Measurements from ENCODE around the gene UNC13B. TPM values are rescaled to one million over a fixed set of nuclear protein-coding genes. Genes with fewer than 3 reads are reported as not detected.

Gene UNC13B
- total and polyA plus RNA-seq, 3 experiments from 2014 or later = 0.54 to 3.5 (median 3.2) TPM

GRCh38 chr9:35313916-35314315 is 152.1 kb downstream of the UNC13B start:
- H3K4me3 Mint-ChIP-seq = no peak overlapping the region
- no peaks in the 10 kb centered on the region for H3K4me1 Mint-ChIP-seq
- peaks cover 0 to 4% (median 0%) of the 10 kb centered on the region in 3 donors for H3K36me3 Mint-ChIP-seq
- no peak overlapping the region for H3K27ac Mint-ChIP-seq
- Histone ChIP-seq H3K36me3 (ENCODE audit: insufficient read depth, low read length) (no peaks in the 10 kb centered on the region), H3K27me3 (ENCODE audit: insufficient read depth, low read length, poor library complexity, severe bottlenecking) (no peaks in the 10 kb centered on the region), H3K27ac (ENCODE audit: low read depth, low read length) (no peak overlapping the region), H3K9me3 (ENCODE audit: low read length) (no peaks in the 10 kb centered on the region), H3K4me1 (ENCODE audit: insufficient read depth, low read length) (no peaks in the 10 kb centered on the region), H3K4me3 (ENCODE audit: low read length) (no peak overlapping the region)
- peaks cover 0 to 5% (median 2%) of the 10 kb centered on the region in 5 donors for H3K9me3 Mint-ChIP-seq
- ChIA-PET POLR2A (no interaction called here), CTCF (no interaction called here)
- H3K27me3 Mint-ChIP-seq = peaks cover 4 to 10% of the 10 kb centered on the region in 2 donors
- no peak for DNase-seq

- H3K27ac Mint-ChIP-seq = no peak overlapping the region
- H3K27ac ChIP-seq (ENCODE audit: low read depth, low read length) = no peak overlapping the region
- no peaks in the 10 kb centered on the region for H3K4me1 Mint-ChIP-seq
- H3K4me3 ChIP-seq (ENCODE audit: low read length) = no peak overlapping the region
- ChIA-PET POLR2A (no interaction called here), CTCF (no interaction called here)
- H3K27me3 ChIP-seq (ENCODE audit: insufficient read depth, low read length, poor library complexity, severe bottlenecking) = no peaks in the 10 kb centered on the region
- H3K9me3 ChIP-seq (ENCODE audit: low read length) = no peaks in the 10 kb centered on the region
- peaks cover 5 to 6% of the 10 kb centered on the region in 2 donors for H3K27me3 Mint-ChIP-seq
- no peaks in the 10 kb centered on the region for H3K36me3 ChIP-seq (ENCODE audit: insufficient read depth, low read length)
- H3K4me1 ChIP-seq (ENCODE audit: insufficient read depth, low read length) = no peaks in the 10 kb centered on the region
- no peak overlapping the region for H3K4me3 Mint-ChIP-seq
- no peak for DNase-seq
- H3K9me3 Mint-ChIP-seq = peaks cover 0 to 5% (median 2%) of the 10 kb centered on the region in 5 donors
- H3K36me3 Mint-ChIP-seq = peaks cover 0 to 4% (median 0%) of the 10 kb centered on the region in 3 donors
Observed at GRCh38 chr9:35318741-35319140, 156.9 kb downstream of the UNC13B start.

- Mint-ChIP-seq H3K4me1 (no peaks in the 10 kb centered on the region), H3K4me3 (peak overlapping the region in 1 of 7 donors; percentile 5), H3K36me3 (peaks cover 0 to 4% (median 0%) of the 10 kb centered on the region in 3 donors), H3K27ac (no peak overlapping the region), H3K9me3 (peaks cover 0 to 5% (median 2%) of the 10 kb centered on the region in 5 donors), H3K27me3 (peaks cover 5 to 17% of the 10 kb centered on the region in 2 donors)
- ChIA-PET CTCF (no interaction called here), POLR2A (no interaction called here)
- H3K27me3 ChIP-seq (ENCODE audit: insufficient read depth, low read length, poor library complexity, severe bottlenecking) = no peaks in the 10 kb centered on the region
- no peaks in the 10 kb centered on the region for H3K9me3 ChIP-seq (ENCODE audit: low read length)
- H3K4me1 ChIP-seq (ENCODE audit: insufficient read depth, low read length) = no peaks in the 10 kb centered on the region
- H3K36me3 ChIP-seq (ENCODE audit: insufficient read depth, low read length) = no peaks in the 10 kb centered on the region
- no peak overlapping the region for H3K4me3 ChIP-seq (ENCODE audit: low read length)
- DNase-seq = no peak
- no peak overlapping the region for H3K27ac ChIP-seq (ENCODE audit: low read depth, low read length)
Observed at GRCh38 chr9:35322075-35322885, 160.5 kb downstream of the UNC13B start.

- Mint-ChIP-seq H3K9me3 (no peaks in the 10 kb centered on the region), H3K4me3 (no peak overlapping the region), H3K27me3 (peaks cover 9 to 22% of the 10 kb centered on the region in 2 donors), H3K36me3 (no peaks in the 10 kb centered on the region), H3K27ac (no peak overlapping the region), H3K4me1 (no peaks in the 10 kb centered on the region)
- Histone ChIP-seq H3K9me3 (ENCODE audit: low read length) (no peaks in the 10 kb centered on the region), H3K4me3 (ENCODE audit: low read length) (no peak overlapping the region), H3K27ac (ENCODE audit: low read depth, low read length) (no peak overlapping the region), H3K27me3 (ENCODE audit: insufficient read depth, low read length, poor library complexity, severe bottlenecking) (no peaks in the 10 kb centered on the region), H3K4me1 (ENCODE audit: insufficient read depth, low read length) (no peaks in the 10 kb centered on the region), H3K36me3 (ENCODE audit: insufficient read depth, low read length) (no peaks in the 10 kb centered on the region)
- no peak for DNase-seq
- POLR2A ChIA-PET = interaction anchor here (0.8 kb wide), 1 partner anchor 1900 kb away, joined by 3 read pairs; no protein-coding TSS in a partner anchor
- CTCF ChIA-PET = no interaction called here
Observed at GRCh38 chr9:35324966-35325365, 163.2 kb downstream of the UNC13B start.

- Histone ChIP-seq H3K27me3 (ENCODE audit: insufficient read depth, low read length, poor library complexity, severe bottlenecking) (no peaks in the 10 kb centered on the region), H3K27ac (ENCODE audit: low read depth, low read length) (no peak overlapping the region), H3K4me3 (ENCODE audit: low read length) (no peak overlapping the region), H3K9me3 (ENCODE audit: low read length) (no peaks in the 10 kb centered on the region), H3K36me3 (ENCODE audit: insufficient read depth, low read length) (no peaks in the 10 kb centered on the region), H3K4me1 (ENCODE audit: insufficient read depth, low read length) (no peaks in the 10 kb centered on the region)
- ChIA-PET POLR2A (no interaction called here), CTCF (no interaction called here)
- Mint-ChIP-seq H3K27ac (no peak overlapping the region), H3K27me3 (peaks cover 1 to 34% of the 10 kb centered on the region in 2 donors), H3K36me3 (no peaks in the 10 kb centered on the region), H3K4me3 (no peak overlapping the region), H3K4me1 (no peaks in the 10 kb centered on the region), H3K9me3 (no peaks in the 10 kb centered on the region)
- no peak for DNase-seq
Observed at GRCh38 chr9:35333551-35333950, 171.7 kb downstream of the UNC13B start.

GRCh38 chr9:35335164-35335563 is 173.4 kb downstream of the UNC13B start:
- Mint-ChIP-seq H3K27me3 (peaks cover 0 to 29% of the 10 kb centered on the region in 2 donors), H3K27ac (no peak overlapping the region), H3K36me3 (no peaks in the 10 kb centered on the region), H3K4me3 (no peak overlapping the region), H3K4me1 (no peaks in the 10 kb centered on the region), H3K9me3 (no peaks in the 10 kb centered on the region)
- Histone ChIP-seq H3K4me3 (ENCODE audit: low read length) (no peak overlapping the region), H3K4me1 (ENCODE audit: insufficient read depth, low read length) (no peaks in the 10 kb centered on the region), H3K27ac (ENCODE audit: low read depth, low read length) (no peak overlapping the region), H3K36me3 (ENCODE audit: insufficient read depth, low read length) (no peaks in the 10 kb centered on the region), H3K27me3 (ENCODE audit: insufficient read depth, low read length, poor library complexity, severe bottlenecking) (no peaks in the 10 kb centered on the region), H3K9me3 (ENCODE audit: low read length) (no peaks in the 10 kb centered on the region)
- ChIA-PET CTCF (no interaction called here), POLR2A (no interaction called here)
- no peak for DNase-seq

- DNase-seq = no peak
- Mint-ChIP-seq H3K27me3 (peaks cover 5 to 21% of the 10 kb centered on the region in 2 donors), H3K4me1 (no peaks in the 10 kb centered on the region), H3K9me3 (no peaks in the 10 kb centered on the region), H3K4me3 (no peak overlapping the region), H3K36me3 (no peaks in the 10 kb centered on the region), H3K27ac (no peak overlapping the region)
- Histone ChIP-seq H3K27me3 (ENCODE audit: insufficient read depth, low read length, poor library complexity, severe bottlenecking) (no peaks in the 10 kb centered on the region), H3K4me3 (ENCODE audit: low read length) (no peak overlapping the region), H3K4me1 (ENCODE audit: insufficient read depth, low read length) (no peaks in the 10 kb centered on the region), H3K36me3 (ENCODE audit: insufficient read depth, low read length) (no peaks in the 10 kb centered on the region), H3K9me3 (ENCODE audit: low read length) (no peaks in the 10 kb centered on the region), H3K27ac (ENCODE audit: low read depth, low read length) (no peak overlapping the region)
- ChIA-PET CTCF (no interaction called here), POLR2A (no interaction called here)
Observed at GRCh38 chr9:35338086-35338485, 176.3 kb downstream of the UNC13B start.

GRCh38 chr9:35338561-35339274 is 176.9 kb downstream of the UNC13B start:
- Mint-ChIP-seq H3K4me3 (no peak overlapping the region), H3K4me1 (no peaks in the 10 kb centered on the region), H3K9me3 (no peaks in the 10 kb centered on the region), H3K36me3 (no peaks in the 10 kb centered on the region), H3K27me3 (peaks cover 5 to 25% of the 10 kb centered on the region in 2 donors), H3K27ac (no peak overlapping the region)
- Histone ChIP-seq H3K27ac (ENCODE audit: low read depth, low read length) (no peak overlapping the region), H3K4me3 (ENCODE audit: low read length) (no peak overlapping the region), H3K27me3 (ENCODE audit: insufficient read depth, low read length, poor library complexity, severe bottlenecking) (no peaks in the 10 kb centered on the region), H3K36me3 (ENCODE audit: insufficient read depth, low read length) (no peaks in the 10 kb centered on the region), H3K4me1 (ENCODE audit: insufficient read depth, low read length) (no peaks in the 10 kb centered on the region), H3K9me3 (ENCODE audit: low read length) (no peaks in the 10 kb centered on the region)
- ChIA-PET CTCF (no interaction called here), POLR2A (no interaction called here)
- DNase-seq = no peak

Measured in CD8-positive, alpha-beta memory T cell (primary cell).